SU-DHL-6 (cell line): Measurements from ENCODE around the gene SRPRB.

ENCODE experiments used
- EZH2phosphoT487 ChIP-seq: fragments of 200-600 bp; sonication (generic), shearing (Covaris generic); conservative IDR thresholded peaks from 2 replicates; pipeline ENCODE4 v1.6.1; 2018; ENCODE audit warnings: mild to moderate bottlenecking, antibody characterized with exemption, low read length, moderate library complexity, mixed read lengths
- TF ChIP-seq, protein P1 (sequence below): fragments of 200-600 bp; sonication (generic); IDR thresholded peaks from one replicate; pipeline ENCODE4 v1.5.1; 2017; ENCODE audit warnings: antibody characterized with exemption, mild to moderate bottlenecking, low read length, moderate library complexity; ENCODE audit not compliant: insufficient read depth, poor library complexity, severe bottlenecking

DNA sequence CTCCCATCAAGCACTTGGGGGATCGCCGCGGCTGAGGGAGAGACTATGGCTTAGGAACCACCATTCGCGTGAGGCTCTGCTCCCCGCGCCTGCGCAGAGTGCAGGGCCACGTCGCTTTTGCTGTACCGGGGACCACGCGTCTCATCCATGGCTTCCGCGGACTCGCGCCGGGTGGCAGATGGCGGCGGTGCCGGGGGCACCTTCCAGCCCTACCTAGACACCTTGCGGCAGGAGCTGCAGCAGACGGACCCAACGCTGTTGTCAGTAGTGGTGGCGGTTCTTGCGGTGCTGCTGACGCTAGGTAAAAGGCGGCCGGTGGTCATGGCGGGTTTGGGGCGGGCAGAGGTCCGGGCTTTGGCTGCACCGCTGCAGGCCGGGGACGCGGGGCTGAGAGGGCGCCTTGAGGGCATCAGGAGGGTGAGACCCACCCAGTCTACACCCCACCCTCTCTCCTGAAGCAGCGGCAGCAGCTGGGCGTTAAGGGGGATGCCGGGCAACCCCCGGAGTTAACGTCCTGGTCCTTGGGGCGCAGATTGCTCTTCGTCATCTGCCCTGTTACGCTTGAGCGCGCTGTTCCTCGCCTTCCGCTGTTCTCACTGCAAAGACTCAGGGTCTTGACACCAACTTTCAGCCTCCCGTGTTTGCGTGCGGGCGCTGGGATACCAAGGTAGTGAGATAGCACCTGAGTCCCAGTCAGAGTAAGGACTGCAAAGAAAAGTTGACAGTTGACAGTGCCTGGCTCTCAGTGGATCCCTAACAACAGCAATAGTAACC, at the start of gene SRPRB:
- TF ChIP-seq, protein P1, sequence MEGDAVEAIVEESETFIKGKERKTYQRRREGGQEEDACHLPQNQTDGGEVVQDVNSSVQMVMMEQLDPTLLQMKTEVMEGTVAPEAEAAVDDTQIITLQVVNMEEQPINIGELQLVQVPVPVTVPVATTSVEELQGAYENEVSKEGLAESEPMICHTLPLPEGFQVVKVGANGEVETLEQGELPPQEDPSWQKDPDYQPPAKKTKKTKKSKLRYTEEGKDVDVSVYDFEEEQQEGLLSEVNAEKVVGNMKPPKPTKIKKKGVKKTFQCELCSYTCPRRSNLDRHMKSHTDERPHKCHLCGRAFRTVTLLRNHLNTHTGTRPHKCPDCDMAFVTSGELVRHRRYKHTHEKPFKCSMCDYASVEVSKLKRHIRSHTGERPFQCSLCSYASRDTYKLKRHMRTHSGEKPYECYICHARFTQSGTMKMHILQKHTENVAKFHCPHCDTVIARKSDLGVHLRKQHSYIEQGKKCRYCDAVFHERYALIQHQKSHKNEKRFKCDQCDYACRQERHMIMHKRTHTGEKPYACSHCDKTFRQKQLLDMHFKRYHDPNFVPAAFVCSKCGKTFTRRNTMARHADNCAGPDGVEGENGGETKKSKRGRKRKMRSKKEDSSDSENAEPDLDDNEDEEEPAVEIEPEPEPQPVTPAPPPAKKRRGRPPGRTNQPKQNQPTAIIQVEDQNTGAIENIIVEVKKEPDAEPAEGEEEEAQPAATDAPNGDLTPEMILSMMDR, result no peak
- TF ChIP-seq EZH2phosphoT487, result no peak
